ENCODE data around the gene QTRT2.

The QTRT2 gene

GRCh38 chr3:114127517-114127916 lies 71.0 kb downstream of the QTRT2 start:
- DNase-seq, result no peak

- peak; percentile 26 for DNase-seq
Measured at GRCh38 chr3:114128231-114128630, 71.7 kb downstream of the QTRT2 start.

GRCh38 chr3:114128826-114129225 lies 72.3 kb downstream of the QTRT2 start:
- no peak for DNase-seq

- no peak for DNase-seq
Measured at GRCh38 chr3:114132500-114132899, 76.0 kb downstream of the QTRT2 start.

- no peak for DNase-seq
Measured at GRCh38 chr3:114133947-114134346, 77.4 kb downstream of the QTRT2 start.

All from activated CD4-positive, alpha-beta T cell treated with anti-CD3 and anti-CD28 coated beads, Interleukin-10, Interleukin-2, amounts not matched to agents 100 ng/mL and 50 ng/mL, durations not matched to agents 16 hours and 8 hours (primary cell).